HepG2 (cell line): ENCODE measurements around the gene PHKB. TPM values are rescaled to one million over a fixed set of nuclear protein-coding genes. Genes with fewer than 3 reads are reported as not detected.
A peak's percentile ranks its signal among the peaks of the same experiment; 100 is the strongest.

Experiments
- ATAC-seq: fragments of 200-7000 bp; cut with Tn5 transposase; 3 replicates; pipeline ENCODE4 v1.9.1; 2020; ENCODE audit warnings: mild to moderate bottlenecking, moderate library complexity
- BruUV-seq: library from RNA; stranded (reverse); fragments of 400-500 nt; replicated peaks from 2 replicates; lab custom pipeline; 2021; lab: Mats Ljungman, UMichigan
- CTCF ChIA-PET: fragments of 300-600 bp; formaldehyde crosslinking; extraction: SDS; loops from one replicate; lab custom pipeline; 2021; ENCODE audit warnings: low total read pairs, inconsistent platforms, low intra/inter-chr PET ratio; lab: Yijun Ruan, JAX
- POLR2A ChIA-PET: fragments of 350-600 bp; sonication (Branson Sonifier 250); formaldehyde crosslinking; loops from one replicate; lab custom pipeline; 2020; ENCODE audit warnings: antibody characterized with exemption, inconsistent platforms; lab: Yijun Ruan, JAX
- DNase-seq: peaks from one replicate; pipeline ENCODE4 v3.0.0-alpha.2; 2015; ENCODE audit warnings: low spot score
- FAIRE-seq: peaks from 3 replicates; lab custom pipeline; 2011; peaks lifted over from hg19 to GRCh38; lab: Jason Lieb, UNC
- H2AFZ ChIP-seq: one replicate; pipeline ENCODE4 v1.6.1; 2011; ENCODE audit warnings: low read length, inconsistent platforms
- H3K27ac ChIP-seq: fragments of 300-600 bp; 3 replicates; pipeline ENCODE4 v1.8.0; 2011; ENCODE audit warnings: mixed run types, mild to moderate bottlenecking, mixed read lengths, low read length, inconsistent platforms; ENCODE audit not compliant: insufficient read depth; ENCODE audit errors: extremely low read length
- H3K27me3 ChIP-seq, 2 experiments: fragments of 200-600 bp in 1 of 2; 2 replicates in 1 of 2; 3 replicates in 1 of 2; pipeline versions ENCODE4 v1.6.0 to v1.8.0; 2011; ENCODE audit warnings: low read length in 2 of 2, mild to moderate bottlenecking in 2 of 2, moderate library complexity in 2 of 2, inconsistent platforms in 1 of 2; ENCODE audit not compliant: insufficient read depth in 2 of 2, control insufficient read depth in 1 of 2
- H3K36me3 ChIP-seq, 2 experiments: fragments of 200-600 bp in 1 of 2; replicated peaks in 1 of 2; 2 replicates in 1 of 2; 3 replicates in 1 of 2; pipeline versions ENCODE4 v1.5.1 to v1.8.0; 2011; ENCODE audit warnings: low read length in 2 of 2, inconsistent platforms in 1 of 2; ENCODE audit not compliant: insufficient read depth in 2 of 2, control insufficient read depth in 1 of 2
- H3K4me1 ChIP-seq: 2 replicates; pipeline ENCODE4 v1.5.1; 2012; ENCODE audit warnings: low read length, inconsistent platforms; ENCODE audit not compliant: insufficient read depth
- H3K4me2 ChIP-seq: 2 replicates; pipeline ENCODE4 v1.6.0; 2011; ENCODE audit warnings: low read depth, low read length, inconsistent platforms
- H3K4me3 ChIP-seq, 3 experiments: fragments of 200-600 bp in 1 of 3; sonication (generic), shearing (Covaris generic) in 1 of 3; replicated peaks in 1 of 3; 2 replicates each; pipeline ENCODE4 v1.5.1; 2011 to 2016; ENCODE audit warnings: low read length in 3 of 3, inconsistent platforms in 2 of 3, low read depth in 2 of 3, mild to moderate bottlenecking in 2 of 3, control low read depth in 1 of 3, mixed read lengths in 1 of 3; ENCODE audit not compliant: insufficient read depth in 1 of 3
- H3K79me2 ChIP-seq: one replicate; pipeline ENCODE4 v1.6.1; 2011; ENCODE audit warnings: low read length, inconsistent platforms; ENCODE audit not compliant: insufficient read depth
- H3K9ac ChIP-seq: 2 replicates; pipeline ENCODE4 v1.6.0; 2011; ENCODE audit warnings: mild to moderate bottlenecking, low read depth, low read length, inconsistent platforms; ENCODE audit not compliant: insufficient read depth
- H3K9me3 ChIP-seq: 2 replicates; pipeline ENCODE4 v1.5.1; 2012; ENCODE audit warnings: mild to moderate bottlenecking, low read length
- H4K20me1 ChIP-seq: 2 replicates; pipeline ENCODE4 v1.6.0; 2011; ENCODE audit warnings: inconsistent platforms, mild to moderate bottlenecking, low read length, moderate library complexity; ENCODE audit not compliant: insufficient read depth
- ATM ChIP-seq: fragments of 450-650 bp; IDR thresholded peaks from 2 replicates; pipeline ENCODE4 v1.7.1; 2017; ENCODE audit warnings: mild to moderate bottlenecking, borderline replicate concordance
- CEBPB ChIP-seq: IDR thresholded peaks from 2 replicates; pipeline ENCODE4 v1.6.1; 2011; ENCODE audit warnings: low read depth, low read length, improper control_type of control experiment, borderline replicate concordance
- FOSL2 ChIP-seq: sonication (generic); formaldehyde crosslinking; IDR thresholded peaks from 2 replicates; pipeline ENCODE4 v1.4.0; 2020; ENCODE audit warnings: missing genetic modification reagents
- FOXJ3 ChIP-seq: sonication (generic); formaldehyde crosslinking; IDR thresholded peaks from 2 replicates; pipeline ENCODE4 v1.4.0; 2020; ENCODE audit warnings: missing genetic modification reagents, mild to moderate bottlenecking, borderline replicate concordance
- MBNL3 ChIP-seq: fragments of 250-450 bp; sonication (Bioruptor Pico); conservative IDR thresholded peaks from 2 replicates; pipeline ENCODE4 v1.8.0; 2022; ENCODE audit warnings: mild to moderate bottlenecking, inconsistent platforms
- MYC ChIP-seq: sonication (generic); formaldehyde crosslinking; IDR thresholded peaks from 2 replicates; pipeline ENCODE4 v1.9.0; 2021; ENCODE audit warnings: missing genetic modification reagents, borderline replicate concordance
- NCOA5 ChIP-seq: sonication (generic); formaldehyde crosslinking; IDR thresholded peaks from 2 replicates; pipeline ENCODE4 v1.4.0; 2020; ENCODE audit warnings: missing genetic modification reagents
- RFX3 ChIP-seq: IDR thresholded peaks from 2 replicates; pipeline ENCODE4 v1.6.1; 2016; ENCODE audit warnings: missing biosample characterization, missing genetic modification reagents
- ZFP41 ChIP-seq: sonication (generic); formaldehyde crosslinking; IDR thresholded peaks from 2 replicates; pipeline ENCODE4 v1.4.0; 2020; ENCODE audit warnings: mild to moderate bottlenecking, missing genetic modification reagents, borderline replicate concordance
- ZFY ChIP-seq: sonication (generic); formaldehyde crosslinking; IDR thresholded peaks from 2 replicates; pipeline ENCODE4 v1.4.0; 2020; ENCODE audit warnings: missing genetic modification reagents
- ZNF468 ChIP-seq: sonication (generic); formaldehyde crosslinking; IDR thresholded peaks from 2 replicates; pipeline ENCODE4 v1.8.0; 2022; ENCODE audit warnings: mild to moderate bottlenecking, moderate library complexity, missing genetic modification reagents
- ZNF720 ChIP-seq: sonication (generic); formaldehyde crosslinking; IDR thresholded peaks from 2 replicates; pipeline ENCODE4 v1.4.0; 2020; ENCODE audit warnings: missing genetic modification reagents
- ZNF761 ChIP-seq: sonication (generic); formaldehyde crosslinking; conservative IDR thresholded peaks from 2 replicates; pipeline ENCODE4 v1.4.0; 2020; ENCODE audit warnings: mild to moderate bottlenecking, missing genetic modification reagents
- ZNF839 ChIP-seq: sonication (generic); formaldehyde crosslinking; IDR thresholded peaks from 2 replicates; pipeline ENCODE4 v1.4.0; 2020; ENCODE audit warnings: missing genetic modification reagents, mild to moderate bottlenecking, borderline replicate concordance
- ZSCAN12 ChIP-seq: sonication (generic); formaldehyde crosslinking; IDR thresholded peaks from 2 replicates; pipeline ENCODE4 v1.9.0; 2021; ENCODE audit warnings: mild to moderate bottlenecking, missing genetic modification reagents
- WGBS: methylation state at CpG from one replicate; pipeline ENCODE4 v1.1.6; 2017; ENCODE audit warnings: low lambda C conversion rate; 5-methylcytosine and 5-hydroxymethylcytosine counted together
- in situ Hi-C: cut with HindIII; loops from 2 replicates; pipeline ENCODE4 v1.10.0; 2017; ENCODE audit warnings: low pct_unique_long_range_greater_than_20kb; ENCODE audit not compliant: extremely low pct_ligation_motif_present
- intact Hi-C: fragments of 100-400 bp; cut with micrococcal nuclease; formaldehyde crosslinking; loops from one replicate; pipeline ENCODE4 v1.10.0; 2022; ENCODE audit not compliant: unreplicated experiment
- polyA plus RNA-seq, 8 experiments: library from polyadenylated mRNA; depleted of rRNA in 3 of 8; stranded (reverse) in 7 of 8; unstranded in 1 of 8; fragments of >200 nt; fragmentation: Illumina TruSeq in 4 of 8; extraction: Trizol in 4 of 8; gene quantifications; 2 replicates each; pipeline versions ENCODE4 v1.2.1 to v1.2.3, GENCODE V29; 2011 to 2016; ENCODE audit warnings: low read depth in 4 of 8, missing spikeins in 1 of 8, mixed read lengths in 1 of 8; ENCODE audit not compliant: insufficient read depth in 1 of 8
- total RNA-seq, 5 experiments: library from RNA; depleted of rRNA; stranded (reverse); fragments of >200 nt; fragmentation: Illumina TruSeq; extraction: Trizol; gene quantifications; 2 replicates each; pipeline ENCODE4 v1.2.3, GENCODE V29; 2016; ENCODE audit warnings: low read depth in 1 of 5
- TF ChIP-seq, protein P1 (sequence below): sonication (generic); formaldehyde crosslinking; IDR thresholded peaks from 2 replicates; pipeline ENCODE4 v1.8.0; 2022; ENCODE audit warnings: low read depth, missing genetic modification reagents
- TF ChIP-seq, protein P2 (sequence below): sonication (generic); formaldehyde crosslinking; IDR thresholded peaks from 2 replicates; pipeline ENCODE4 v1.5.0; 2020; ENCODE audit warnings: missing genetic modification reagents
- TF ChIP-seq, protein P3 (sequence below): sonication (generic); formaldehyde crosslinking; IDR thresholded peaks from 2 replicates; pipeline ENCODE4 v1.5.0; 2020; ENCODE audit warnings: missing genetic modification reagents, mild to moderate bottlenecking, borderline replicate concordance
- TF ChIP-seq, protein P4 (sequence below): sonication (generic); formaldehyde crosslinking; IDR thresholded peaks from 2 replicates; pipeline ENCODE4 v1.8.0; 2022; ENCODE audit warnings: mild to moderate bottlenecking, missing genetic modification reagents

PHKB gene
- total and polyA plus RNA-seq, 2 of the 13 experiments (the other 11 are each of a cell fraction or from before 2014, with no cell fraction given) = 66.0 to 80.8 TPM

DNA sequence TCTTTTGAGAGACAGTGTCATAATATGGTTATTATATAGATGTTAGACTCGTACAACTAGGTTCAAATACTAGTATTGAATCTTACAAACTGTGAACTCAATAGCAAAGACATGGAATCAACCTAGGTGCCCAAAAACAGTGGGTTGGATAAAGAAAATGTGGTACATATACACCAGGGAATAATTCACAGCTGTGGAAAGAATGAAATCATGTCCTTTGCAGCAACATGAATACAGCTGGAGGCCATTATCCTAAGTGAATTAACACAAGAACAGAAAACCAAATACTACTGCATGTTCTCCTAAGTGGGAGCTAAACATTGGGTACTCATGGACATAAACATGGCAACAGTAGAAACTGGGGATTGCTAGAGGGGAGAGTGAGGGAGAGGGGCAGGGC is 8.1 kb downstream of the PHKB start (continued):
- TF ChIP-seq, protein P1, sequence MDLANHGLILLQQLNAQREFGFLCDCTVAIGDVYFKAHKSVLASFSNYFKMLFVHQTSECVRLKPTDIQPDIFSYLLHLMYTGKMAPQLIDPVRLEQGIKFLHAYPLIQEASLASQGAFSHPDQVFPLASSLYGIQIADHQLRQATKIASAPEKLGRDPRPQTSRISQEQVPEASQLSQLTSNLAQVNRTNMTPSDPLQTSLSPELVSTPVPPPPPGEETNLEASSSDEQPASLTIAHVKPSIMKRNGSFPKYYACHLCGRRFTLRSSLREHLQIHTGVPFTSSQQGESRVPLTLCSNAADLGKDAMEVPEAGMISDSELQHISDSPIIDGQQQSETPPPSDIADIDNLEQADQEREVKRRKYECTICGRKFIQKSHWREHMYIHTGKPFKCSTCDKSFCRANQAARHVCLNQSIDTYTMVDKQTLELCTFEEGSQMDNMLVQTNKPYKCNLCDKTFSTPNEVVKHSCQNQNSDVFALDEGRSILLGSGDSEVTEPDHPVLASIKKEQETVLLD (CRISPR knock-in tag) = no peak
- no peak for TF ChIP-seq ZFY

DNA sequence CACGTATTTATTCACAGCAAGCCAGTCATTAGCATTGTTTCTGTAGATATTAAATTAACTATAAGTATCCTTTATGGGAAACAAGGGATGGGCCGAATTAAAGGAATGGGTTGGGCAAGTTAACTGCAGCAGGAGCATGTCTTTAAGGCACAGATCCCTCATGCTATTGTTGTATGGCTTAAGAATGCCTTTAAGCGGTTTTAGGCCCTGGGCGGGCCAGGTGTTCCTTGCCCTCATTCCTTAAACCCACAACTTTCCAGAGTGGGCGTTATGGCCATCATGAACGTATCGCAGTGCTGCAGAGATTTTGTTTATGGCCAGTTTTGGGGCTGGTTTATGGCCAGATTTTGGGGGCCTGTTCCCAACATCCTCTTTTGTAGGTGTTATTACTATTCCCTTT is 9.1 kb downstream of the PHKB start:
- Histone ChIP-seq H3K9me3 (no peaks in the 10 kb centered on the region), H3K9ac (no peak overlapping the region), H3K4me2 (no peak overlapping the region), H3K27me3 (no peaks in the 10 kb centered on the region), H4K20me1 (no peaks in the 10 kb centered on the region), H3K79me2 (peaks cover 47% of the 10 kb centered on the region), H3K4me1 (peaks cover 65% of the 10 kb centered on the region), H3K4me3 (no peak overlapping the region), H3K36me3 (peaks cover 2 to 3% of the 10 kb centered on the region in 2 experiments; a peak in 2 of 5 replicates), H3K27ac (peak overlapping the region; percentile 59), H2AFZ (no peak overlapping the region)
- BruUV-seq = no TSS peak
- WGBS = 98% methylated on average over 7 of the region's 7 CpGs
- ATAC-seq (no peak), FAIRE-seq (no peak), DNase-seq (no peak)
- ChIA-PET CTCF (no interaction called here), POLR2A (interaction anchor here (0.9 to 4.1 kb wide), 2 partner anchors 9 kb away, joined by 3 to 28 read pairs; partner anchors contain the start of genes ITFG1 and PHKB)
- intact Hi-C loops (no loop called here), in situ Hi-C loops (no loop called here)
- TF ChIP-seq ZNF468 (CRISPR knock-in tag) (no peak), ZNF839 (CRISPR knock-in tag) (no peak), ATM (no peak), FOXJ3 (CRISPR knock-in tag) (no peak), ZNF761 (CRISPR knock-in tag) (no peak), ZNF720 (CRISPR knock-in tag) (no peak), MYC (CRISPR knock-in tag) (no peak), NCOA5 (no peak), RFX3 (CRISPR knock-in tag) (no peak), CEBPB (no peak), ZFP41 (CRISPR knock-in tag) (no peak), FOSL2 (no peak), MBNL3 (CRISPR knock-in tag) (no peak), ZSCAN12 (CRISPR knock-in tag) (no peak)
- TF ChIP-seq, protein P2, sequence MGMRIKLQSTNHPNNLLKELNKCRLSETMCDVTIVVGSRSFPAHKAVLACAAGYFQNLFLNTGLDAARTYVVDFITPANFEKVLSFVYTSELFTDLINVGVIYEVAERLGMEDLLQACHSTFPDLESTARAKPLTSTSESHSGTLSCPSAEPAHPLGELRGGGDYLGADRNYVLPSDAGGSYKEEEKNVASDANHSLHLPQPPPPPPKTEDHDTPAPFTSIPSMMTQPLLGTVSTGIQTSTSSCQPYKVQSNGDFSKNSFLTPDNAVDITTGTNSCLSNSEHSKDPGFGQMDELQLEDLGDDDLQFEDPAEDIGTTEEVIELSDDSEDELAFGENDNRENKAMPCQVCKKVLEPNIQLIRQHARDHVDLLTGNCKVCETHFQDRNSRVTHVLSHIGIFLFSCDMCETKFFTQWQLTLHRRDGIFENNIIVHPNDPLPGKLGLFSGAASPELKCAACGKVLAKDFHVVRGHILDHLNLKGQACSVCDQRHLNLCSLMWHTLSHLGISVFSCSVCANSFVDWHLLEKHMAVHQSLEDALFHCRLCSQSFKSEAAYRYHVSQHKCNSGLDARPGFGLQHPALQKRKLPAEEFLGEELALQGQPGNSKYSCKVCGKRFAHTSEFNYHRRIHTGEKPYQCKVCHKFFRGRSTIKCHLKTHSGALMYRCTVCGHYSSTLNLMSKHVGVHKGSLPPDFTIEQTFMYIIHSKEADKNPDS = no peak
- TF ChIP-seq, protein P3, sequence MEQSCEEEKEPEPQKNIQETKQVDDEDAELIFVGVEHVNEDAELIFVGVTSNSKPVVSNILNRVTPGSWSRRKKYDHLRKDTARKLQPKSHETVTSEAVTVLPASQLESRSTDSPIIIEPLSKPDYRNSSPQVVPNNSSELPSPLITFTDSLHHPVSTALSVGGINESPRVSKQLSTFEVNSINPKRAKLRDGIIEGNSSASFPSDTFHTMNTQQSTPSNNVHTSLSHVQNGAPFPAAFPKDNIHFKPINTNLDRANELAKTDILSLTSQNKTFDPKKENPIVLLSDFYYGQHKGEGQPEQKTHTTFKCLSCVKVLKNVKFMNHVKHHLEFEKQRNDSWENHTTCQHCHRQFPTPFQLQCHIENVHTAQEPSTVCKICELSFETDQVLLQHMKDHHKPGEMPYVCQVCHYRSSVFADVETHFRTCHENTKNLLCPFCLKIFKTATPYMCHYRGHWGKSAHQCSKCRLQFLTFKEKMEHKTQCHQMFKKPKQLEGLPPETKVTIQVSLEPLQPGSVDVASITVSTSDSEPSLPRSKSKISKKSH (CRISPR knock-in tag) = no peak
- TF ChIP-seq, protein P4, sequence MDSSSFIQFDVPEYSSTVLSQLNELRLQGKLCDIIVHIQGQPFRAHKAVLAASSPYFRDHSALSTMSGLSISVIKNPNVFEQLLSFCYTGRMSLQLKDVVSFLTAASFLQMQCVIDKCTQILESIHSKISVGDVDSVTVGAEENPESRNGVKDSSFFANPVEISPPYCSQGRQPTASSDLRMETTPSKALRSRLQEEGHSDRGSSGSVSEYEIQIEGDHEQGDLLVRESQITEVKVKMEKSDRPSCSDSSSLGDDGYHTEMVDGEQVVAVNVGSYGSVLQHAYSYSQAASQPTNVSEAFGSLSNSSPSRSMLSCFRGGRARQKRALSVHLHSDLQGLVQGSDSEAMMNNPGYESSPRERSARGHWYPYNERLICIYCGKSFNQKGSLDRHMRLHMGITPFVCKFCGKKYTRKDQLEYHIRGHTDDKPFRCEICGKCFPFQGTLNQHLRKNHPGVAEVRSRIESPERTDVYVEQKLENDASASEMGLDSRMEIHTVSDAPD (CRISPR knock-in tag) = no peak
